T-helper 9 cell (primary cell): ENCODE measurements around the gene BCL2.

Experiments
- DNase-seq: peaks from one replicate; pipeline ENCODE4 v3.0.0-alpha.2; 2020

Gene BCL2

DNA sequence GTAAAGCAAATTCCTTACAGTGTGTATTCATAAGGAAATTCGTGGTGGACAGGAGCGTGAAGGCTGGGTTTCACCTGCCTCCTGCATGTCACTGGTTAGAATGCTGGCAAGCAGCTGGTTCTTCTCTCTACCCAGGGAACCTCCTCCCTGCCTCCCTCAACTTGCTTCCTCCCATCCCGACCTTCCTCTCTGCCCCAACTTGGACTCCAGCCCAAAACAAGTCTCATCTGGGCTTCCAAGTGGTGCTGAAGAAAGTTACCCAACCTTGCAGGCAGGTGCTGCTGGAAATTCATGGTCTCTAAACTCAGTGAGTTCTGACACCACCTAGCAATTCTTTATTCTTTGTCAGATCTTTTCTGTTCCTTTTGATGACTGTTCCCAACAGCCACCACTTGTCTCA lies 184.5 kb downstream of the BCL2 start:
- no peak for DNase-seq

DNA sequence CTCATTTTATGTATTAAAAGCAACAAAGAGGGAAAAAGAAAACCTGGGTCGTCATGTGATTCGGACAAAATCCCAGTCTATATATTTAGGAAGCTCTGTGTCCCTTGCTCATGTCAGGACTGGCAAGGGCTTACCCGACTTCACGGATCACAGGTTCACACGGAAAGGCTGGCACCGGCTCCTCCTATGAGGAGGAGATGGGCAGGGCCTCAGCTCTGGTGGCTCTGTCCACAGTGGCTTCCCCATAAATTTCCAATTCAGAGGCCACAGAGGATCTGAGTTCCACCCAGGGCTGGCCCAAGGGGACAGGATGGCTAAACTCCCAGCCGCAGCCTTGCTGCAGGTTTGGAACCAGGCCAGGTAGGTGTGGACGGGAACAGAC lies 186.8 kb downstream of the BCL2 start:
- no peak for DNase-seq

DNA sequence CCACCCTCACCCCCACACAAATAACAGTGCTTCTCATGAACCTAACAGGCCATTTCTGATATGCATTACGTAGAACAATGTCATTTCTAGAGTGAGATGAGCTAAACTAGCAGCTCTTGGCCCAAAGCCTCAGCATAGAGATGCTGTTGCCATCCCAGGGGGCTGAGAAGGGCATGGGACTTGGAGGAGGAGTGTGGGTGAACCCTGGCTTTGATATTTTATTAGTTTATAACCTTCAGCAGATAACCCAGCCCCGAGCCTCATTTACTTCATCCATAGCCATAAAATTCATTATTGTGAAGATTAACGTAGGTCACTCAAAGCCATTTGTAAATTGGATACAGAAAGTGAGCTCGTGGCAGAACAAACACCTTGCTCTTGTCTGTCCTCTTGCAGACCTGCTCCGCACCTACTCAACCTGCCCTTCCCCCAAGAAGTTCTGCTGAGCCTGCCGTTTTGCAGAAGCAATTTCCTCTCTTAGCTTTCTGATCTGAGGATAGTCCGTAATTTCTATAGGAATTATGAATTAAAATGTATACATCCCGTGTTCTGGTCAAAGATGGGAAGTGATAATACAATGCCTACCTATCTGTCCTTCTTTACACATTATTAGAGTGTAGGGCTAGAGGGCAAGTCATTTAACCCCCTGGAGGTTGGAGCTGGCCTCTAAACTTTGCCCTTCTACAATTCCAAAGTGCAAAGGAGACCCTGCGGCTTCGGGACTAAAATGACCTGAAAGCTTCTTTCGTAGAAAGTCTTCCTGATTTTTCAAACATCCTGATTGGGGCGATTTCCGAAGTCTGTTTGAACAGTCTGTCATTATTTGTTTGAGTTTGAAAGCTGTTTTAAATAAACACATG lies 187.4 kb downstream of the BCL2 start:
- no peak for DNase-seq

- DNase-seq = peak; percentile 39
Measured at GRCh38 chr18:63131106-63131958, 188.2 kb downstream of the BCL2 start.

DNA sequence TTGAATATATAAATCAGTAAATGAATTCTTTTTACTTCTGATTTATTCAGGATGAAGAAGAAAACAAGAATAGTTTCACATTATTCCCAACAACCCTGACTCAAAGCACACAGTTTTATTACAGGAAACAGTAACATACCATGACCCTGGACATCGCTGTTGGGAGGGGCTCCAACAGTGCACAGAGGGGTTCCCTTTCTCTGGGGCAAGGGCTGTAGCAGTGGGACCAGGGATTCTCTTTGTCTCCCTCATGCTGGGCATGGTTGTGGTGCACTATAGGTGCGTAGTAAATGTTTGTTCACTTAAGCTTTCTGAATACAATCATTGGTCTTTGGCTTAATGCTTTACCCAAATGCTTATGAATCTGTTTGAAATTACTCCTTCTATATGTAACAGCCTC lies 189.4 kb downstream of the BCL2 start:
- DNase-seq = no peak

GRCh38 chr18:63128237-63128974 lies 191.2 kb downstream of the BCL2 start:
- no peak for DNase-seq

- no peak for DNase-seq
Measured at GRCh38 chr18:63126134-63127069, 193.2 kb downstream of the BCL2 start.

- no peak for DNase-seq
Measured at GRCh38 chr18:63120620-63121019, 198.9 kb downstream of the BCL2 start.

DNA sequence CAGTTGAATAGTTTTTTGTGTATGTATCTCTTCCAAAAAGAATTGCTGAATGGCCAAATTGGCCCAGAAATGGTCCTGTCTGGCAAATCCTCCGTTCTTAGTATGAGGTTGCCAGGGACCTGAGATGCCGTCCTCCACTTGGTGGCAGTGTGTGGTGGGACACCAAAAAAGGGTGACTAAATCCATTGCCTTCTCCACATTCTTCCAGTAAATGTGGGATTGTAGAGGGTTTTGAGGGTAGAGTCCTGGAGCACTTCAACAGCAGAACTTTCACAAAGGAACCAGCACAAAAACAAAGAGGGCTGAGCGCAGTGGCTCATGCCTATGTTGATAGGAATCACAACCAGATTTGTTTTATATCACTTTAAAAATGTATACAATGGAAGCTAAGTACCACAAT lies 199.9 kb downstream of the BCL2 start:
- no peak for DNase-seq

GRCh38 chr18:63113899-63114565 lies 205.5 kb downstream of the BCL2 start:
- no peak for DNase-seq

DNA sequence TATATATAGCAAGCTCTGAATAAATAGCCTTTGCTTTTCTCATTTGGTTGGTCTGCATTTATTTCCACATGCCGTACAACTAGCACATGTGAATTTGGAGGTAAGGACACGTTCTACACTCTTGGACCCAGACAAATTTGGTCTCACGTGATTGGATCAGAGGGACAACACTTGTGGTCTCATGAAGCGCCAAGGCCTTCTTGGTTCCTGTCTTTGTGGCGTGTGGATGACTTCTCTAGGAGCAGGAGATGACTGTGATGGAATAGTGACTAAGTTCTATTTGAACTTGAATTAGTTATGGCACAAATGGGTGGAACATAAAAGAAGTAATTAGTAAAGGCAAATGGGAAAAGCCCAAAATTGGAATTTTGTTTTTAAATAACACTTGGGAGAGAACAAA lies 206.9 kb downstream of the BCL2 start:
- no peak for DNase-seq

DNA sequence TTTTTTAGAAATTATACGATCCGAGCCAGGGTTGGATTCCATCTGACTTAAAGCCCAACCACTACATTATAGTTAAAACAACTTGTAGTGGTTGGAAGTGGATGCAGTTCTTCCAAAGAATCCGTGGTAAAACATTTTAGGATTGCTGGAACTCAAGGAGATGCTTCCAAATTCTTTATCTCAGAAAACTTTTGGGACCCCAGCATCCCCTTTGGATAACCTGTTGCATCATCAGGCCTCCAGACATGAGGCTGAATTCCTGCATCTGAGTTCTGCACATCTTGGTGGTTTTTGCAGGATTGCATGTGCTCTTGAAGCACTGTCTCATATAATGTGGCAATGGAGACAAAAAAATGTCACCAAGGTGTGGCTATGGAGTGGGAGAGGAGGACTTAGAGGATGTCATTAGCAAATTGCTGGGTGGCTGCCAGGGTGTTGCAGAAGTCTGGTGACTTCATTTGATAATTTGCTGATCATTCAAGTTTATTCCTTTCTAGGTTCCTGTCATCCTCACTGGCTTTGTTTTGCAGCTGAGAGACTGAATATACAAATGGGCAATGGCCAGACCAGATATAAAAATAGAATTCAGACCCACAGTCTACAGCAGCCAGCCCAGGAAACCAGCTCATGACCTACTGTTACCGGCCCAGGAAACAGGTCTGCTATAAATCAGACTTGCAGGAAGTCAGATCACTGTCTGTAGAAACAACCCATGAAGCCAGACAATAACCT lies 207.7 kb downstream of the BCL2 start:
- no peak for DNase-seq

DNA sequence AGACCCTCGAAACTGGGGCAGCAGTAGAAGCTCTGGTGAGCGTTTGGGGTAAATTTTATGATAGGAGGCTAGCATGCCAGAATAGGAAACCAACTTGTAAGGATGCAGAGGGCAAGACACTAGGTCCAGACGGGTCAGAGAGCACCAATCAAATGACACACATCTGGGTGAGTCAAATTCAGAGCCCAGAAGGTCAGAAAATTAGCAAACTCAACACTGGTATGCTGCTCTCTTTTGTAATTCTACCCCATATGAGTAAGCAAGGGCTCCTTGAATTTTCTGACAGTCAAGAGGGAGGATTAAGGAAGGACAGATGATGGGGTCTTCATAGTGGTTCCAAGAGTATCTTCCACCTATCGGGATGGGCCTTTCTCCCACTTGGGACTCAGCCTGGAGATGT lies 209.8 kb downstream of the BCL2 start:
- no peak for DNase-seq

- no peak for DNase-seq
Measured at GRCh38 chr18:63109022-63109421, 210.5 kb downstream of the BCL2 start.

GRCh38 chr18:63107931-63108330 lies 211.6 kb downstream of the BCL2 start:
- no peak for DNase-seq

DNA sequence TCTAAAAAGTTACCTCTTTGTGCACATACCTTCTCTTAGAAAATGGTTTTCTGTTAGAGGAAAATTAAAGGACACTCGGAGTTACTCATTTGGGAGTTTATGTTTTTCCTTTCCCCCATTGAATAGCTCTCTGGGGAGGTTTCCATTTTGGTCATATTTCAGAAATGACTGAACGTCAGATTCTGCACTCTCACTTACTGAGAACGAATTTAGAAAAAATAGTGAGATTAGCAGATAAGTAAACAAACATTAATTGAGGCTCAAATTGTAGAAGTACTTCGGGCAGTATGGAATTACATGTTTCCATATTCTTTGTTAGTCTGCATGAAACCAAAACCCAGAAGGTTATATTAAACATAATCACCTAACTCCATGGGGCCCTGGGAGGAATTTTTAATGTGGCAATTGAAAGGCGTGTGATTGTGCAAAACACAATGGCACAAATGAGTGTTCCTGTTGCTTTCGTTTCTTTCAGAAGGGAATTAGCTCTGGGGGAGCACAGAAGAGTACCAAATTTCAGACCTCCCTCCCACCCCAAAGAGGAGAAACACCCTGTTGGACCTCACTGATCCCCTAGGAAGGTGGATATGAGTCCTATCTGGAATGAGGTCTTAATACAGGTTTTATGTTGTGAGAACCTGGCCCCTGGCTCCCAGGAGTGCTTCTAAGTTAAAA lies 212.3 kb downstream of the BCL2 start:
- DNase-seq = no peak

DNA sequence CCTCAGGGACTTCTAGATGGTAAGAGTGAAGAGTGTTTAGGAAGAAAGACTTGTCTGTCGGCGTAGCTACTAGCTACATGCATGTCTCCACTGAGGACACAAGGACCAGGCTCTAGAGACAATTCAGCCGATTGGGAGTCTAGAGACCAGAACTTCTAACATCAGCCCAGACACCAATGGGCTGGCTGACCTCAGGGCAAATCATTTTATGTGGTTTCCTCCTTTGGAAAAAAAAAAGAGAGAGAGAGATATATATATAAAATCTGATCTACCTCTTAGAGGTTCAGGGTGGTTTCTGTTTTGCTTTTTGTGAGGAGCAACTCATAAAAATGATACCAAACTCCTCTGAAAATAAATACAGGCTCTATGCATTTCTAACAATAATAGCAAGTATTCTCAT lies 212.8 kb downstream of the BCL2 start:
- no peak for DNase-seq

DNA sequence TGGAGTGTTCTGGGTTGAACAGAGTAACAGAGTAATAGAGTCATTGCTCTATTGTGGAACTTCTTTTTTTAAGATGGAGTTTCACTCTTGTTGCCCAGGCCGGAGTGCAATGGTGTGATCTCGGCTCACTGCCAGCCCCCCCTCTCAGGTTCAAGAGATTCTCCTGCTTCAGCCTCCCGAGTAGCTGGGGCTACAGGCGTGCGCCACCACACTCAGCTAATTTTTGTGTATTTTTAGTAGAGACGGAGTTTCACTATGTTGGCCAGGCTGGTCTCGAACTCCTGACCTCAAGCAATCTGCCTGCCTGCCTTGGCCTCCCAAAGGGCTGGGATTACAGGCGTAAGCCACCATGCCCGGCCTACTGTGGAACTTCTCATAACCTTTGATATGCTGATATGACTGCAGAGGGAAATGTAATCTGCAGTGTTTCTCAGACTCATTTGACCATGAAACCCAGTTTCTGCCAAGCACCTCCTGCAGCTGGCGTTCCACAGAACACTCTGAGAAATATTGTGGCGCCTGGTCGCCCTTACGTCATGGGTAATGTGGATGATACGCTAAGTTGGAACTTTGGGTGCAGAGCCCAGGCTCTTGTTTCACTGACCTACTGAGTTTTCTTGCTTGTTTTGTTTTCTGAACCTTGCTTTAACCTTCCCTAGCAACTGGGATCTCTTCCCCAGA lies 213.8 kb downstream of the BCL2 start:
- no peak for DNase-seq

DNA sequence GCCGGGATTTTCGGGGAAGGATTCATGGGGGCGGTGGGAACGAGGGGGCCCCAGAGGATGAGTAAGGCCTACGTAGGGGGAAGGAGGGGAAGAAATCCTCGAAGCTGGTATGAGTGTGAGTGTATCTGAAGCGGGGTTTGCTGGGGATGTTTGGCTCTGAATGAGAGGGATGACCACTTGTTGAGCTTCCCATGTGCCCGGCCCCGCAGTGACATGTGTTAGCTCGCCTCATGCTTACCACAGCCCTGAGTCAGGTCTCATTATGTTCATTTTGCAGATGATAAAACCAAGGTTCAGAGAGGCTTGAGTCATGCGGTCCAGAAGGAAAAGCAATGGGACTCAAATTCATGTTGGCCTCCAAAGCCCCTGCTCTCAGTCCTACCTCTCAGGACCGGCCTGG lies 214.7 kb downstream of the BCL2 start:
- no peak for DNase-seq
